Suprapubic skin (tissue), 4 donors: ENCODE measurements around the gene QSOX1. TPM values are rescaled to one million over a fixed set of nuclear protein-coding genes. Genes with fewer than 3 reads are reported as not detected.

Experiments used
- DNase-seq, 2 donors: peaks; one replicate each; pipeline ENCODE4 v3.0.0-alpha.2; 2019; ENCODE audit warnings: low spot score in 2 of 2
- H3K27ac ChIP-seq: fragments of 200-600 bp; sonication (generic); one replicate; pipeline ENCODE4 v1.5.1; 2019
- H3K27me3 ChIP-seq: fragments of 200-600 bp; sonication (generic); one replicate; pipeline ENCODE4 v1.5.1; 2019
- H3K36me3 ChIP-seq: fragments of 200-600 bp; sonication (generic); one replicate; pipeline ENCODE4 v1.5.1; 2019
- H3K4me1 ChIP-seq: fragments of 200-600 bp; sonication (generic); one replicate; pipeline ENCODE4 v1.5.1; 2019
- H3K4me3 ChIP-seq: fragments of 200-600 bp; sonication (generic); one replicate; pipeline ENCODE4 v1.5.1; 2019; ENCODE audit warnings: mild to moderate bottlenecking
- H3K9me3 ChIP-seq: fragments of 200-600 bp; sonication (generic); one replicate; pipeline ENCODE4 v1.5.1; 2019
- CTCF ChIP-seq, 2 donors: fragments of 200-600 bp in 1 of 2; fragments of 450-650 bp in 1 of 2; sonication (generic) in 1 of 2; IDR thresholded peaks; one replicate each; pipeline ENCODE4 v1.5.1; 2016 to 2019; ENCODE audit warnings: antibody characterized with exemption in 2 of 2, mild to moderate bottlenecking in 1 of 2, moderate library complexity in 1 of 2
- EP300 ChIP-seq: sonication (generic); formaldehyde crosslinking; IDR thresholded peaks from one replicate; pipeline ENCODE4 v1.6.1; 2017; ENCODE audit warnings: antibody characterized with exemption
- POLR2A ChIP-seq, 2 donors: fragments of 450-650 bp; IDR thresholded peaks; one replicate each; pipeline ENCODE4 v1.6.1; 2017; ENCODE audit warnings: antibody characterized with exemption in 2 of 2, mild to moderate bottlenecking in 2 of 2, moderate library complexity in 2 of 2
- POLR2AphosphoS5 ChIP-seq, 3 donors: sonication (generic); formaldehyde crosslinking; IDR thresholded peaks; one replicate each; pipeline ENCODE4 v1.6.1; 2017; ENCODE audit warnings: antibody characterized with exemption in 3 of 3
- WGBS: methylation state at CpG from one replicate; pipeline ENCODE4 v1.1.5; 2018; 5-methylcytosine and 5-hydroxymethylcytosine counted together
- total RNA-seq, 4 donors: library from RNA; depleted of rRNA; stranded (reverse); fragments of >200 nt; gene quantifications; one replicate each; pipeline ENCODE4 v1.1.0, GENCODE V29; 2016

The QSOX1 gene
- total RNA-seq, 4 donors from 2014 or later, result 56.6 to 66.1 (median 61.5) TPM

GRCh38 chr1:180235502-180236239, 81.0 kb downstream of the QSOX1 start:
- Histone ChIP-seq H3K4me1 (peaks cover 48% of the 10 kb centered on the region), H3K4me3 (peak overlapping the region; percentile 26), H3K9me3 (no peaks in the 10 kb centered on the region), H3K36me3 (no peaks in the 10 kb centered on the region), H3K27ac (no peak overlapping the region), H3K27me3 (peaks cover 100% of the 10 kb centered on the region)
- WGBS, result 5% methylated on average over 32 of the region's 49 CpGs
- TF ChIP-seq POLR2A (IDR thresholded peaks at IDR 0.05), result no peak
- no peak for TF ChIP-seq POLR2AphosphoS5 (IDR thresholded peaks at IDR 0.05)
- TF ChIP-seq CTCF (IDR thresholded peaks at IDR 0.05), result no peak
- no peak for TF ChIP-seq EP300
- peak in 1 of 2 donors; percentile 37 for DNase-seq

GRCh38 chr1:180236698-180237509, 82.2 kb downstream of the QSOX1 start:
- peak in 1 of 2 donors; percentile 10 for DNase-seq
- 10% methylated on average over 16 of the region's 16 CpGs for WGBS
- TF ChIP-seq EP300, result no peak
- TF ChIP-seq POLR2AphosphoS5 (IDR thresholded peaks at IDR 0.05), result no peak
- no peak for TF ChIP-seq CTCF (IDR thresholded peaks at IDR 0.05)
- no peak for TF ChIP-seq POLR2A (IDR thresholded peaks at IDR 0.05)
- Histone ChIP-seq H3K9me3 (no peaks in the 10 kb centered on the region), H3K4me1 (peaks cover 36% of the 10 kb centered on the region), H3K4me3 (no peak overlapping the region), H3K36me3 (no peaks in the 10 kb centered on the region), H3K27ac (no peak overlapping the region), H3K27me3 (peaks cover 100% of the 10 kb centered on the region)

GRCh38 chr1:180237869-180238476, 83.3 kb downstream of the QSOX1 start:
- TF ChIP-seq POLR2A (IDR thresholded peaks at IDR 0.05) (no peak), POLR2AphosphoS5 (IDR thresholded peaks at IDR 0.05) (no peak), CTCF (IDR thresholded peaks at IDR 0.05) (no peak), EP300 (no peak)
- Histone ChIP-seq H3K27ac (no peak overlapping the region), H3K4me3 (no peak overlapping the region), H3K9me3 (no peaks in the 10 kb centered on the region), H3K36me3 (no peaks in the 10 kb centered on the region), H3K27me3 (peaks cover 99% of the 10 kb centered on the region), H3K4me1 (peaks cover 33% of the 10 kb centered on the region)
- DNase-seq, result no peak
- WGBS, result 25% methylated on average over 7 of the region's 7 CpGs

- H3K4me3 ChIP-seq, result no peak overlapping the region
Measured at GRCh38 chr1:180238675-180239074, 84.0 kb downstream of the QSOX1 start.

More at GRCh38 chr1:180238675-180239074, 84.0 kb downstream of the QSOX1 start:
- Histone ChIP-seq H3K4me1 (peaks cover 26% of the 10 kb centered on the region), H3K27ac (no peak overlapping the region), H3K27me3 (peaks cover 99% of the 10 kb centered on the region), H3K36me3 (no peaks in the 10 kb centered on the region), H3K9me3 (no peaks in the 10 kb centered on the region)
- DNase-seq, result peak in 1 of 2 donors; percentile 1
- no peak for TF ChIP-seq EP300
- no peak for TF ChIP-seq CTCF (IDR thresholded peaks at IDR 0.05)
- no peak for TF ChIP-seq POLR2A (IDR thresholded peaks at IDR 0.05)
- TF ChIP-seq POLR2AphosphoS5 (IDR thresholded peaks at IDR 0.05), result no peak
- WGBS, result 31% methylated on average over 7 of the region's 7 CpGs
